ENCODE measurements around the gene KLHDC4. TPM values are rescaled to one million over a fixed set of nuclear protein-coding genes. Genes with fewer than 3 reads are reported as not detected.

KLHDC4 gene
- total and polyA plus RNA-seq, 2 donors (not counting 1 experiment from before 2014, with no cell fraction given): 51.3 to 90.8 TPM

DNA sequence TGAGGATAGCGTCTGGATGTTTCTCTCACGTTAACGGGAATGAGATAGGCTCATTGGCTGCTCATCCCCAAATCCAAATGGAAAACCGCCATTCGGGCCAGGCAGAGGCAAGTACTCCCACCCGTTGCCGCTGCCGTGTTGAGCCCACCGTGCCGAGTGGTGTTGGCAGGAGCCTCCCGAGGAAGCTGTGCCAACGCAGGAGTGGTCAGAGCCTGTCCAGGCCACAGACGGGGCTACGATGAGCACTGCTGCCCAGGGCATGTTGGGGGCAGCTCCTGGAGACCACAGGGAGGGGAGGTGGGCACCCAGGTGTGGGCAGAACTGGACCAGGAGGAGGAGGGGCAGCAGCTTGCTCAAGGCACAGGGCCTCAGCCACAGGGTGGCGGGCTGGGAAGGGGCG, 72.0 kb downstream of the KLHDC4 start:
- Histone ChIP-seq H3K4me2 (replicated peaks; ENCODE audit: low read depth, low read length, poor library complexity, severe bottlenecking) (no peak overlapping the region), H3K36me3 (replicated peaks in 1 of 2; ENCODE audit: control extremely low read depth in 1 of 2, control insufficient read depth in 1 of 2, extremely low read depth in 1 of 2, insufficient read depth in 2 of 2, low read length in 1 of 2) (peaks cover 0 to 5% of the 10 kb centered on the region in 2 experiments), H3K9me3 (ENCODE audit: control extremely low read depth in 1 of 3, control insufficient read depth in 2 of 3, insufficient read depth in 1 of 3, low read length in 2 of 3) (no peaks in the 10 kb centered on the region), H3K4me1 (ENCODE audit: control insufficient read depth in 2 of 2, insufficient read depth in 2 of 2, low read length in 2 of 2) (peaks cover 7 to 14% of the 10 kb centered on the region in 2 donors), H2AFZ (ENCODE audit: insufficient read depth, low read depth, low read length, poor library complexity, severe bottlenecking) (no peak overlapping the region), H3K27me3 (replicated peaks in 1 of 4; ENCODE audit: control extremely low read depth in 1 of 4, control insufficient read depth in 3 of 4, insufficient read depth in 4 of 4, low read length in 3 of 4) (no peaks in the 10 kb centered on the region), H3K79me2 (ENCODE audit: control insufficient read depth, insufficient read depth, low read length) (no peaks in the 10 kb centered on the region), H3K9ac (ENCODE audit: low read length) (no peak overlapping the region), H4K20me1 (ENCODE audit: control insufficient read depth, insufficient read depth, low read length, poor library complexity, severe bottlenecking) (no peaks in the 10 kb centered on the region), H3K4me3 (ENCODE audit: control extremely low read depth in 1 of 5, extremely low read depth in 1 of 5, insufficient read depth in 1 of 5, low read depth in 2 of 5, low read length in 4 of 5) (no peak overlapping the region), H3K27ac (ENCODE audit: low read length in 2 of 2) (no peak overlapping the region)
- DNase-seq (no peak), ATAC-seq (ENCODE audit: low read depth) (no peak)
- Mint-ChIP-seq H3K27ac (no peak overlapping the region), H3K9me3 (ENCODE audit: insufficient read depth) (no peaks in the 10 kb centered on the region), H3K4me1 (peaks cover 10% of the 10 kb centered on the region), H3K4me3 (no peak overlapping the region), H3K27me3 (no peaks in the 10 kb centered on the region)
- intact Hi-C loops (cut with micrococcal nuclease): no loop called here
- ChIA-PET POLR2A (no interaction called here), CTCF (no interaction called here)
- 96% methylated on average over 16 of the region's 16 CpGs for WGBS (ENCODE audit: insufficient coverage)
- TF ChIP-seq, protein P1, sequence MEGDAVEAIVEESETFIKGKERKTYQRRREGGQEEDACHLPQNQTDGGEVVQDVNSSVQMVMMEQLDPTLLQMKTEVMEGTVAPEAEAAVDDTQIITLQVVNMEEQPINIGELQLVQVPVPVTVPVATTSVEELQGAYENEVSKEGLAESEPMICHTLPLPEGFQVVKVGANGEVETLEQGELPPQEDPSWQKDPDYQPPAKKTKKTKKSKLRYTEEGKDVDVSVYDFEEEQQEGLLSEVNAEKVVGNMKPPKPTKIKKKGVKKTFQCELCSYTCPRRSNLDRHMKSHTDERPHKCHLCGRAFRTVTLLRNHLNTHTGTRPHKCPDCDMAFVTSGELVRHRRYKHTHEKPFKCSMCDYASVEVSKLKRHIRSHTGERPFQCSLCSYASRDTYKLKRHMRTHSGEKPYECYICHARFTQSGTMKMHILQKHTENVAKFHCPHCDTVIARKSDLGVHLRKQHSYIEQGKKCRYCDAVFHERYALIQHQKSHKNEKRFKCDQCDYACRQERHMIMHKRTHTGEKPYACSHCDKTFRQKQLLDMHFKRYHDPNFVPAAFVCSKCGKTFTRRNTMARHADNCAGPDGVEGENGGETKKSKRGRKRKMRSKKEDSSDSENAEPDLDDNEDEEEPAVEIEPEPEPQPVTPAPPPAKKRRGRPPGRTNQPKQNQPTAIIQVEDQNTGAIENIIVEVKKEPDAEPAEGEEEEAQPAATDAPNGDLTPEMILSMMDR (IDR thresholded peaks at IDR 0.05): no peak
- TF ChIP-seq EZH2 (IDR thresholded peaks at IDR 0.05; ENCODE audit: borderline replicate concordance, insufficient read depth, low read depth, low read length, poor library complexity, severe bottlenecking): no peak

DNA sequence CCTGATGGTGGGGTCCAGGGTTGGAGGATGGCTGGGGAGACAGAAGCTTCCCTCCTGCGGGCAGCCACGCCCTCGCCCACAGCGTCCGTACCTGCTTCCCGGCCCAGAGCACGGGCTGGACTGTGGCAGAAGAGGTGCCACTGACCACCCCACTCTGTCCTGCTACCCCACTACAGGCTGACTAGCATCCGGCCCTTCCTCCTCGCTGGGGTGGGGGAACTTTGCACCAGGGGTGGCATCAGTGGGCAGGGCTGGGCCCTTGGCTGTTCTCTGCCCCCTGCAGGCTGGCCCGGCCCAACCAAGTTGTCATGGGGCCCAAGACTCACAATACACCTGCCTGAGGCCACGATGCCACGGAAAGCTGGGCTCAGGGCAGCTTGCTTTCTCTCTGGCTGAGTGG, 73.0 kb downstream of the KLHDC4 start:
- Mint-ChIP-seq H3K4me1 (no peaks in the 10 kb centered on the region), H3K9me3 (ENCODE audit: insufficient read depth) (no peaks in the 10 kb centered on the region), H3K4me3 (no peak overlapping the region), H3K27me3 (no peaks in the 10 kb centered on the region), H3K27ac (no peak overlapping the region)
- no peak overlapping the region for H3K4me2 ChIP-seq (replicated peaks; ENCODE audit: low read depth, low read length, poor library complexity, severe bottlenecking)
- H4K20me1 ChIP-seq (ENCODE audit: control insufficient read depth, insufficient read depth, low read length, poor library complexity, severe bottlenecking): no peaks in the 10 kb centered on the region
- no peak overlapping the region for H3K9ac ChIP-seq (ENCODE audit: low read length)
- no peak for DNase-seq
- intact Hi-C loops (cut with micrococcal nuclease): no loop called here
- 96% methylated on average over 8 of the region's 12 CpGs for WGBS (ENCODE audit: insufficient coverage)
- H3K9me3 ChIP-seq (ENCODE audit: control extremely low read depth in 1 of 3, control insufficient read depth in 2 of 3, insufficient read depth in 1 of 3, low read length in 2 of 3): no peaks in the 10 kb centered on the region
- ChIA-PET CTCF (no interaction called here), POLR2A (no interaction called here)
- peaks cover 0 to 3% of the 10 kb centered on the region in 2 donors for H3K4me1 ChIP-seq (ENCODE audit: control insufficient read depth in 2 of 2, insufficient read depth in 2 of 2, low read length in 2 of 2)
- TF ChIP-seq, protein P1 (IDR thresholded peaks at IDR 0.05): no peak
- no peak for TF ChIP-seq EZH2 (IDR thresholded peaks at IDR 0.05; ENCODE audit: borderline replicate concordance, insufficient read depth, low read depth, low read length, poor library complexity, severe bottlenecking)
- no peaks in the 10 kb centered on the region for H3K27me3 ChIP-seq (replicated peaks in 1 of 4; ENCODE audit: control extremely low read depth in 1 of 4, control insufficient read depth in 3 of 4, insufficient read depth in 4 of 4, low read length in 3 of 4)
- H3K79me2 ChIP-seq (ENCODE audit: control insufficient read depth, insufficient read depth, low read length): no peaks in the 10 kb centered on the region
- no peak for ATAC-seq (ENCODE audit: low read depth)
- no peak overlapping the region for H2AFZ ChIP-seq (ENCODE audit: insufficient read depth, low read depth, low read length, poor library complexity, severe bottlenecking)
- H3K4me3 ChIP-seq (ENCODE audit: control extremely low read depth in 1 of 5, extremely low read depth in 1 of 5, insufficient read depth in 1 of 5, low read depth in 2 of 5, low read length in 4 of 5): no peak overlapping the region
- no peak overlapping the region for H3K27ac ChIP-seq (ENCODE audit: low read length in 2 of 2)
- peaks cover 0 to 5% of the 10 kb centered on the region in 2 experiments for H3K36me3 ChIP-seq (replicated peaks in 1 of 2; ENCODE audit: control extremely low read depth in 1 of 2, control insufficient read depth in 1 of 2, extremely low read depth in 1 of 2, insufficient read depth in 2 of 2, low read length in 1 of 2)

Data from B cell (primary cell).